Natural killer cell (primary cell): ENCODE data around the gene UBAC2. TPM values are rescaled to one million over a fixed set of nuclear protein-coding genes. Genes with fewer than 3 reads are reported as not detected.

Experiments used
- ATAC-seq, 3 donors: fragments of 150-1000 bp in 2 of 3; fragments of 200-7000 bp in 1 of 3; cut with Tn5 transposase; 1 replicate in 1 of 3; 2 replicates in 2 of 3; pipeline ENCODE4 v1.10.0; 2021; ENCODE audit warnings: mild to moderate bottlenecking in 2 of 3, moderate library complexity in 2 of 3
- DNase-seq, 2 donors: peaks; one replicate each; pipeline versions ENCODE4 v3.0.0 to v3.0.0-alpha.2; 2013 to 2021; ENCODE audit warnings: mixed read lengths in 1 of 2
- H3K27ac ChIP-seq: one replicate; pipeline ENCODE4 v1.5.1; 2013; ENCODE audit warnings: mild to moderate bottlenecking, low read length
- H3K27me3 ChIP-seq: one replicate; pipeline ENCODE4 v1.6.1; 2013; ENCODE audit warnings: low read length; ENCODE audit not compliant: control insufficient read depth, insufficient read depth
- H3K36me3 ChIP-seq: one replicate; pipeline ENCODE4 v1.6.1; 2013; ENCODE audit warnings: low read length; ENCODE audit not compliant: control insufficient read depth, insufficient read depth
- H3K4me1 ChIP-seq: one replicate; pipeline ENCODE4 v1.6.1; 2013; ENCODE audit warnings: low read length; ENCODE audit not compliant: control insufficient read depth, insufficient read depth
- H3K4me3 ChIP-seq: one replicate; pipeline ENCODE4 v1.5.1; 2013; ENCODE audit warnings: low read length
- H3K9me3 ChIP-seq: one replicate; pipeline ENCODE4 v1.6.1; 2013; ENCODE audit warnings: low read length; ENCODE audit not compliant: control insufficient read depth, insufficient read depth
- H3K27ac Mint-ChIP-seq, 2 donors: one replicate each; pipeline ENCODE4 v1.8.0; 2022; ENCODE audit warnings: mild to moderate bottlenecking in 2 of 2, mixed read lengths in 2 of 2, moderate library complexity in 1 of 2
- H3K27me3 Mint-ChIP-seq, 2 donors: one replicate each; pipeline ENCODE4 v1.8.0; 2022; ENCODE audit warnings: low read depth in 2 of 2, mixed read lengths in 2 of 2
- H3K36me3 Mint-ChIP-seq: one replicate; pipeline ENCODE4 v1.8.0; 2022; ENCODE audit warnings: mixed read lengths
- H3K4me1 Mint-ChIP-seq, 2 donors: one replicate each; pipeline ENCODE4 v1.8.0; 2022; ENCODE audit warnings: mixed read lengths in 2 of 2
- H3K4me3 Mint-ChIP-seq: one replicate; pipeline ENCODE4 v1.8.0; 2022; ENCODE audit warnings: mild to moderate bottlenecking, moderate library complexity, mixed read lengths
- H3K9me3 Mint-ChIP-seq, 2 donors: one replicate each; pipeline ENCODE4 v1.8.0; 2022; ENCODE audit warnings: mixed read lengths in 2 of 2
- WGBS: methylation state at CpG from one replicate; pipeline ENCODE4 v1.1.7; 2013; ENCODE audit warnings: missing lambda C conversion rate; ENCODE audit not compliant: insufficient coverage; 5-methylcytosine and 5-hydroxymethylcytosine counted together
- intact Hi-C: fragments of 100-400 bp; cut with micrococcal nuclease; formaldehyde crosslinking; loops from one replicate; pipeline ENCODE4 v1.14.2; 2022
- total RNA-seq, 4 donors: library from RNA; stranded (reverse); fragments of 120-200 nt in 1 of 4; gene quantifications; one replicate each; pipeline versions ENCODE4 v1.2.3 to v1.2.4, GENCODE V29; 2013 to 2022
- TF ChIP-seq, protein P1 (sequence below): fragments of 200-600 bp; IDR thresholded peaks from one replicate; pipeline ENCODE4 v1.8.0; 2022; ENCODE audit warnings: antibody characterized with exemption

UBAC2 gene
- total RNA-seq, 3 donors from 2014 or later (not counting 1 experiment from before 2014, with no cell fraction given): 50.6 to 59.1 (median 56.4) TPM

DNA sequence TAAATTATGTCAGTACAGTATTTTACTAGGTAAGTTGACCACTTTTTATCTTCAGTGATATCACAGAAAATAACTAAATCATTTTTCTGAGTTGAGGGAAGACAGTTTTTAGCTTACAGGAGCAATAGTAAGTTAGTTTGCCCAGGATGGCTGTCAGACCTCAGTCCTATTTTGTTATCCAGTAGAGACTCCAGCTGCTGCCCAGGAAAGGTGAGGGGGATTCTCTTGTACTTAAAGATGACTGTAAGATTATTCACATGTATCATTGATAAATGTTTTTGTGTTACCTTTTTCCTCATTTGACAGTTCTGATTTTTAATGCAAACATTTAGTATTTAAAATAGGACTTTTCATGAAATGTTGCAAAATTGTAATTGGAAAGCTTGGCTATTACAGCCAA lies 121.1 kb downstream of the UBAC2 start:
- Mint-ChIP-seq H3K4me3 (no peak overlapping the region), H3K27me3 (no peaks in the 10 kb centered on the region), H3K9me3 (no peaks in the 10 kb centered on the region), H3K36me3 (peaks cover 7% of the 10 kb centered on the region), H3K4me1 (peaks cover 25 to 26% of the 10 kb centered on the region in 2 donors), H3K27ac (peak overlapping the region; percentile 60 to 84)
- DNase-seq: no peak
- intact Hi-C loops: no loop called here
- Histone ChIP-seq H3K9me3 (no peaks in the 10 kb centered on the region), H3K36me3 (peaks cover 20% of the 10 kb centered on the region), H3K27me3 (no peaks in the 10 kb centered on the region), H3K4me1 (peaks cover 19% of the 10 kb centered on the region), H3K27ac (peak overlapping the region; percentile 70), H3K4me3 (no peak overlapping the region)
- no peak for ATAC-seq
- TF ChIP-seq, protein P1, sequence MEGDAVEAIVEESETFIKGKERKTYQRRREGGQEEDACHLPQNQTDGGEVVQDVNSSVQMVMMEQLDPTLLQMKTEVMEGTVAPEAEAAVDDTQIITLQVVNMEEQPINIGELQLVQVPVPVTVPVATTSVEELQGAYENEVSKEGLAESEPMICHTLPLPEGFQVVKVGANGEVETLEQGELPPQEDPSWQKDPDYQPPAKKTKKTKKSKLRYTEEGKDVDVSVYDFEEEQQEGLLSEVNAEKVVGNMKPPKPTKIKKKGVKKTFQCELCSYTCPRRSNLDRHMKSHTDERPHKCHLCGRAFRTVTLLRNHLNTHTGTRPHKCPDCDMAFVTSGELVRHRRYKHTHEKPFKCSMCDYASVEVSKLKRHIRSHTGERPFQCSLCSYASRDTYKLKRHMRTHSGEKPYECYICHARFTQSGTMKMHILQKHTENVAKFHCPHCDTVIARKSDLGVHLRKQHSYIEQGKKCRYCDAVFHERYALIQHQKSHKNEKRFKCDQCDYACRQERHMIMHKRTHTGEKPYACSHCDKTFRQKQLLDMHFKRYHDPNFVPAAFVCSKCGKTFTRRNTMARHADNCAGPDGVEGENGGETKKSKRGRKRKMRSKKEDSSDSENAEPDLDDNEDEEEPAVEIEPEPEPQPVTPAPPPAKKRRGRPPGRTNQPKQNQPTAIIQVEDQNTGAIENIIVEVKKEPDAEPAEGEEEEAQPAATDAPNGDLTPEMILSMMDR: no peak

DNA sequence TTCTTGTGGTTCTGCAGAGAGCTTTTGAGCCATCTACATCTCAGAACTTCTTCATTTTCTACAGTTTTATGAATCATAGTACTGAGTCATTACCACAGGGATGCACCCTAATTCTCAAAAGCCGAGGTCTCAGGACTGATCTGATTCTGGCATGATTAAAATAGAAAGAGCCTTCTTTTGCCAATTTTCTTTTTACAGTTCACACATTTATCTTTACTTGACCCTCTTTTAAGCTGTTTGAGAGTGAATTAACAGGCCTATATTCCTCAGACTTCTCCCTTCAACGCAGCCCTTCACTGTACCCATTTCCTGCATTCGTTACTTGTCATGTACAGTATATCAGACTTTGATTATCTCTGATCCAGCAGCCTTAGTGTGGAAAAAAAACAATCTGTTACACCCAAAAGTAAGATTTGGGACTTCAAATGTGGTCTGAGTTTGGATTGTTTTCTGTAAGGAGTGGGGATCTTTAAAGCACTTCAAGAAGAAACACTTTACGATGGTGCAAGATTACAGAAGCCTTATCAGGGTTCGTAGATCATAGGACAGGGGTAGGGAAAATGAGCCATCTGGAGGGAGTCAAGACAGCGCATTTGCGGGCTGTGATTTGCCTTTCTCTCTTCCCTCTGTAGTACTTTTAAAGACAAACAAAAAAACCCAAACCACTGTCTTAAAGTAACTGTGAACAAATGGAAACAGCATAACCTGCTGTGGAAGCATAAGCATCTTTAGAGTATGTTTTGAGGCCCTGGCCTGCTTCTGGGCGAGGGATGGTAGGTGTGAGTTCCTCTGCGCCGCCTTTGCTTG lies 121.8 kb downstream of the UBAC2 start:
- H3K4me3 ChIP-seq: no peak overlapping the region
- Mint-ChIP-seq H3K27me3 (no peaks in the 10 kb centered on the region), H3K36me3 (peaks cover 7% of the 10 kb centered on the region), H3K27ac (peak overlapping the region; percentile 60 to 84), H3K4me3 (peak overlapping the region; percentile 2), H3K9me3 (no peaks in the 10 kb centered on the region), H3K4me1 (peaks cover 25 to 26% of the 10 kb centered on the region in 2 donors)
- peaks cover 20% of the 10 kb centered on the region for H3K36me3 ChIP-seq
- TF ChIP-seq, protein P1: no peak
- H3K4me1 ChIP-seq: peaks cover 20% of the 10 kb centered on the region
- H3K9me3 ChIP-seq: no peaks in the 10 kb centered on the region
- 12% methylated on average over 8 of the region's 10 CpGs for WGBS
- intact Hi-C loops: no loop called here
- H3K27ac ChIP-seq: peak overlapping the region; percentile 70
- DNase-seq (peak in 1 of 2 donors; percentile 79), ATAC-seq (peak; percentile 61 to 82 (median 81))
- H3K27me3 ChIP-seq: no peaks in the 10 kb centered on the region

DNA sequence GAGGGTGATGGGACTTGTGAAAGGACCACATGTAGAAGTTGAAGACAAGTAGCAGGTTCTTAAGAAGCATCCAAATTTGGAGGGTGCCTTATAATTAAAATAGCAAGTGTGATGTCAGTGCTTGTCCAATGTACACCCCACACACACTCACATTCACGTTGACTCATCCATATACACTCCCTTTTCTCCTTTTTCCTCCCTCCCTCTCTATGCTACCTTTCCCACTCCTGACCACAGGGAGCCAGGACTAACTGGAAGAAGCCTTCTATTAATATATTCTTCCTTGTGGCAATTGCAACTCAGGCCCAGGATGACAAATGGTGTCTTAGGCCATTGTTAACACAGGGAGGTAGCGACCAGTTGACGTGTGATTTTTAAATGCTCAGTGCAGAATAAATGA lies 122.8 kb downstream of the UBAC2 start:
- peaks cover 25 to 26% of the 10 kb centered on the region in 2 donors for H3K4me1 Mint-ChIP-seq
- no peaks in the 10 kb centered on the region for H3K27me3 ChIP-seq
- H3K4me3 Mint-ChIP-seq: no peak overlapping the region
- peaks cover 7% of the 10 kb centered on the region for H3K36me3 Mint-ChIP-seq
- TF ChIP-seq, protein P1: no peak
- peaks cover 20% of the 10 kb centered on the region for H3K4me1 ChIP-seq
- H3K27ac ChIP-seq: peak overlapping the region; percentile 70
- 94% methylated on average over 3 of the region's 3 CpGs for WGBS
- peaks cover 26% of the 10 kb centered on the region for H3K36me3 ChIP-seq
- H3K27me3 Mint-ChIP-seq: no peaks in the 10 kb centered on the region
- no peaks in the 10 kb centered on the region for H3K9me3 ChIP-seq
- no peak overlapping the region for H3K4me3 ChIP-seq
- intact Hi-C loops: no loop called here
- DNase-seq (no peak), ATAC-seq (no peak)
- no peaks in the 10 kb centered on the region for H3K9me3 Mint-ChIP-seq
- peak overlapping the region in 1 of 2 donors; percentile 84 for H3K27ac Mint-ChIP-seq
